Peyer's patch (tissue), 4 donors: ENCODE measurements around the gene RBM23.

Source experiments
- CTCF ChIP-seq, 6 experiments: fragments of 450-650 bp in 4 of 6; fragments of 200-600 bp in 2 of 6; sonication (generic) in 1 of 6; IDR thresholded peaks; one replicate each; pipeline ENCODE4 v1.5.1; 2017 to 2019; ENCODE audit warnings: antibody characterized with exemption in 6 of 6, mild to moderate bottlenecking in 3 of 6, moderate library complexity in 1 of 6
- POLR2A ChIP-seq, 2 donors: fragments of 450-650 bp; IDR thresholded peaks; one replicate each; pipeline ENCODE4 v1.5.1; 2017; ENCODE audit warnings: antibody characterized with exemption in 2 of 2, mild to moderate bottlenecking in 2 of 2, moderate library complexity in 2 of 2

- peak in 1 of 2 donors; percentile 51 for TF ChIP-seq POLR2A (IDR thresholded peaks at IDR 0.05)
- TF ChIP-seq CTCF (IDR thresholded peaks at IDR 0.05): peak; percentile 92 to 97 (median 95)
These were observed 46.7 kb downstream of the RBM23 start for GRCh38 chr14:22872033-22872832.
